OCI-LY1 (cell line): Measurements from ENCODE around the gene ING2.

ENCODE experiments used
- H2AFZ ChIP-seq: fragments of 200-600 bp; sonication (generic), shearing (Covaris generic); 2 replicates; pipeline ENCODE4 v1.6.0; 2014; ENCODE audit warnings: antibody characterized with exemption, mild to moderate bottlenecking, low read length
- H3F3A ChIP-seq: fragments of 200-600 bp; sonication (generic), shearing (Covaris generic); 2 replicates; pipeline ENCODE4 v1.6.0; 2014; ENCODE audit warnings: mild to moderate bottlenecking, antibody characterized with exemption, low read length, moderate library complexity; ENCODE audit not compliant: insufficient read depth
- H3K27ac ChIP-seq: fragments of 200-600 bp; sonication (generic); 2 replicates; pipeline ENCODE4 v1.5.1; 2014; ENCODE audit warnings: low read length, mixed run types, mild to moderate bottlenecking, low read depth; ENCODE audit not compliant: poor library complexity, severe bottlenecking
- H3K27me3 ChIP-seq: fragments of 200-600 bp; sonication (generic); 2 replicates; pipeline ENCODE4 v1.6.0; 2014; ENCODE audit warnings: antibody characterized with exemption, mild to moderate bottlenecking, low read length, moderate library complexity; ENCODE audit not compliant: insufficient read depth
- H3K36me3 ChIP-seq: fragments of 200-600 bp; sonication (generic); 2 replicates; pipeline ENCODE4 v1.6.1; 2014; ENCODE audit warnings: mild to moderate bottlenecking, antibody characterized with exemption, low read length, moderate library complexity, mixed read lengths; ENCODE audit not compliant: insufficient read depth
- H3K4me1 ChIP-seq: fragments of 200-600 bp; sonication (generic); 2 replicates; pipeline ENCODE4 v1.5.1; 2014; ENCODE audit warnings: mild to moderate bottlenecking, low read length, moderate library complexity; ENCODE audit not compliant: insufficient read depth, severe bottlenecking
- H3K4me2 ChIP-seq: fragments of 200-600 bp; sonication (generic), shearing (Covaris generic); 2 replicates; pipeline ENCODE4 v1.6.1; 2014; ENCODE audit warnings: low read length
- H3K4me3 ChIP-seq: fragments of 200-600 bp; sonication (generic); 2 replicates; pipeline ENCODE4 v1.5.1; 2014; ENCODE audit warnings: low read length, low read depth, mild to moderate bottlenecking, mixed read lengths; ENCODE audit not compliant: poor library complexity, severe bottlenecking
- H3K79me2 ChIP-seq: fragments of 200-600 bp; shearing (Covaris generic); 2 replicates; pipeline ENCODE4 v1.6.1; 2016; ENCODE audit warnings: mixed run types, low read length, mixed read lengths; ENCODE audit not compliant: insufficient read depth
- H3K9ac ChIP-seq: fragments of 200-600 bp; sonication (generic), shearing (Covaris generic); 2 replicates; pipeline ENCODE4 v1.6.1; 2014; ENCODE audit warnings: mild to moderate bottlenecking, low read length, mixed read lengths
- H3K9me2 ChIP-seq: fragments of 200-600 bp; sonication (generic), shearing (Covaris generic); 2 replicates; pipeline ENCODE4 v1.6.1; 2014; ENCODE audit warnings: low read depth, mild to moderate bottlenecking, low read length, mixed read lengths
- H3K9me3 ChIP-seq: fragments of 200-600 bp; shearing (Covaris generic); 2 replicates; pipeline ENCODE4 v1.6.1; 2014; ENCODE audit warnings: low read length, mixed read lengths
- H4K20me1 ChIP-seq: fragments of 200-600 bp; sonication (generic), shearing (Covaris generic); 2 replicates; pipeline ENCODE4 v1.6.0; 2016; ENCODE audit warnings: mild to moderate bottlenecking, low read length; ENCODE audit not compliant: insufficient read depth
- CTCF ChIP-seq: fragments of 200-600 bp; sonication (generic), shearing (Covaris generic); IDR thresholded peaks from 2 replicates; pipeline ENCODE4 v1.5.1; 2017; ENCODE audit warnings: mild to moderate bottlenecking, antibody characterized with exemption, low read length, moderate library complexity, mixed read lengths
- EZH2 ChIP-seq: fragments of 200-600 bp; sonication (generic), shearing (Covaris generic); IDR thresholded peaks from 2 replicates; pipeline ENCODE4 v1.8.0; 2017; ENCODE audit warnings: borderline replicate concordance, mixed run types, mild to moderate bottlenecking, antibody characterized with exemption, low read length, moderate library complexity, mixed read lengths

The ING2 gene

GRCh38 chr4:183515411-183515810 is 10.6 kb downstream of the ING2 start:
- H3F3A ChIP-seq = no peaks in the 10 kb centered on the region
- H3K9me3 ChIP-seq = no peaks in the 10 kb centered on the region
- H3K27ac ChIP-seq = no peak overlapping the region
- no peaks in the 10 kb centered on the region for H3K79me2 ChIP-seq
- no peak for TF ChIP-seq EZH2
- no peak for TF ChIP-seq CTCF
- H2AFZ ChIP-seq = no peak overlapping the region
- H4K20me1 ChIP-seq = no peaks in the 10 kb centered on the region
- no peak overlapping the region for H3K4me3 ChIP-seq
- no peak overlapping the region for H3K9ac ChIP-seq
- no peaks in the 10 kb centered on the region for H3K27me3 ChIP-seq
- no peaks in the 10 kb centered on the region for H3K4me1 ChIP-seq
- H3K9me2 ChIP-seq = no peaks in the 10 kb centered on the region
- peaks cover 31% of the 10 kb centered on the region for H3K36me3 ChIP-seq
- no peak overlapping the region for H3K4me2 ChIP-seq

DNA sequence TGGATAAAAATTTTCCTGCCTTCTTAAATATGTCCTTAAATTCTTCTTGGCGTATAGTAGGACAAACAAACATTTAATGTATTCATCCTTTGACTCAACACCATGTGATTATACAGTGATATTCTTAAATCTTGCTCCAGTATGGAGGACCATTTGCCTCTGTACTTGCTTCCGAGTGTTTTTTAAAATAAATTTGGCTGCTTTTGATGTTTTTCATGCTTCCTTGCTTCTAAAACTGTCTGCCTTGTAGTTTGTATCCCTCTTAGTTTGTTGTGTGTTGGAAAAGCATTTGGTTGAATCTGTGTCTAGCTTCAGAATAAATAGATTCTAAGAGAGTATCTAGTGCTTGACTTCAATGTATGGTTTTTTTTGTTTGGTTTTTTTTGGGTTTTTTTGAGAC is 12.3 kb downstream of the ING2 start:
- Histone ChIP-seq H3F3A (no peaks in the 10 kb centered on the region), H2AFZ (no peak overlapping the region), H3K4me1 (no peaks in the 10 kb centered on the region), H3K4me2 (no peak overlapping the region), H3K27ac (no peak overlapping the region), H3K27me3 (no peaks in the 10 kb centered on the region), H3K79me2 (no peaks in the 10 kb centered on the region), H3K9me3 (no peaks in the 10 kb centered on the region), H3K36me3 (peaks cover 13% of the 10 kb centered on the region; the same call in 1 of the 2 replicates), H3K9me2 (no peaks in the 10 kb centered on the region), H3K4me3 (no peak overlapping the region), H4K20me1 (no peaks in the 10 kb centered on the region), H3K9ac (no peak overlapping the region)
- no peak for TF ChIP-seq EZH2
- no peak for TF ChIP-seq CTCF

DNA sequence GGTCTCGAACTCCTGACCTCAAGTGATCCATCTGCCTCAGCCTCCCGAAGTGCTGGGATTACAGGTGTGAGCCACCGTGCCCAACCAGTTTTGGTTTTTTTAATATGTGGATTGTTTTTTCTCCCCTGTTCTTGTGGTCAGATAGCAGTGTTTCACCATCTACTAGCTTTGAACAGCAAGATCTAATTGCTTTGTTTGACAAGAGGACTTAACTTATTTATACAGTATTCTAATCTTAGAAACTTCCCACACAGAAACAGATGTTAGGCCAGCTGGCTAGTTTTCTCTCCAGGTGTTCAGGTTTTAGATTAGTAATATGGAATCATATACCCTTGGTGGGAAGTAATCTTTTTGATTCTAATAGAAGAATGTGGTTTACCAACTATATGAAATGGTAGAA is 12.9 kb downstream of the ING2 start:
- Histone ChIP-seq H3K4me3 (no peak overlapping the region), H3K36me3 (peaks cover 7% of the 10 kb centered on the region; the same call in 1 of the 2 replicates), H4K20me1 (no peaks in the 10 kb centered on the region), H3K9me2 (no peaks in the 10 kb centered on the region), H3K27me3 (no peaks in the 10 kb centered on the region), H3F3A (no peaks in the 10 kb centered on the region), H2AFZ (no peak overlapping the region), H3K9ac (no peak overlapping the region), H3K27ac (no peak overlapping the region), H3K4me1 (no peaks in the 10 kb centered on the region), H3K9me3 (no peaks in the 10 kb centered on the region), H3K79me2 (no peaks in the 10 kb centered on the region), H3K4me2 (no peak overlapping the region)
- TF ChIP-seq CTCF (no peak), EZH2 (no peak)
